GM21717 (cell line): ENCODE measurements around the gene PRKN.

Experiments
- ATAC-seq: cut with Tn5 transposase; IDR thresholded peaks from one replicate; pipeline ENCODE4 v1.9.1; 2021; ENCODE audit warnings: mild to moderate bottlenecking, moderate library complexity; ENCODE audit not compliant: unreplicated experiment

PRKN gene

GRCh38 chr6:162727322-162728182 lies at the start of gene PRKN, which contains the start of gene PACRG:
Gene PRKN (minus strand): TSS chr6:162727766.
Gene PACRG (plus strand): TSS chr6:162727974.
- peak; percentile 98 for ATAC-seq

- no peak for ATAC-seq
Observed at GRCh38 chr6:162777091-162777490, 49.5 kb upstream of the PRKN start.

- no peak for ATAC-seq
Observed at GRCh38 chr6:162773996-162774395, 46.4 kb upstream of the PRKN start.

- ATAC-seq: no peak
Observed at GRCh38 chr6:162772466-162772865, 44.9 kb upstream of the PRKN start.

- no peak for ATAC-seq
Observed at GRCh38 chr6:162770955-162771354, 43.4 kb upstream of the PRKN start.

- ATAC-seq: no peak
Observed at GRCh38 chr6:162770136-162770535, 42.6 kb upstream of the PRKN start.

- ATAC-seq: no peak
Observed at GRCh38 chr6:162753775-162754174, 26.2 kb upstream of the PRKN start.

- no peak for ATAC-seq
Observed at GRCh38 chr6:162751211-162751859, 23.8 kb upstream of the PRKN start.

GRCh38 chr6:162750776-162751175 lies 23.2 kb upstream of the PRKN start:
- no peak for ATAC-seq

GRCh38 chr6:162736961-162737360 lies 9.4 kb upstream of the PRKN start:
- no peak for ATAC-seq

- ATAC-seq: no peak
Observed at GRCh38 chr6:162733489-162733888, 5.9 kb upstream of the PRKN start.

- no peak for ATAC-seq
Observed at GRCh38 chr6:162730502-162730901, 2.9 kb upstream of the PRKN start.

- no peak for ATAC-seq
Observed at GRCh38 chr6:162728706-162729105, 1.1 kb upstream of the PRKN start.

- no peak for ATAC-seq
Observed at GRCh38 chr6:162728197-162728596, 631 bp upstream of the PRKN start.

- ATAC-seq: peak; percentile 4
Observed at GRCh38 chr6:162726947-162727321, 632 bp downstream of the PRKN start.

- no peak for ATAC-seq
Observed at GRCh38 chr6:162722633-162723032, 4.9 kb downstream of the PRKN start.

- ATAC-seq: no peak
Observed at GRCh38 chr6:162722226-162722625, 5.3 kb downstream of the PRKN start.

GRCh38 chr6:162721404-162721687 lies 6.2 kb downstream of the PRKN start:
- ATAC-seq: no peak

- ATAC-seq: no peak
Observed at GRCh38 chr6:162719528-162719927, 8.0 kb downstream of the PRKN start.

GRCh38 chr6:162715601-162716000 lies 12.0 kb downstream of the PRKN start:
- no peak for ATAC-seq

GRCh38 chr6:162713974-162714780 lies 13.4 kb downstream of the PRKN start:
- ATAC-seq: no peak

GRCh38 chr6:162712694-162713093 lies 14.9 kb downstream of the PRKN start:
- no peak for ATAC-seq
